ENCODE data around the gene SLAIN1. TPM values are rescaled to one million over a fixed set of nuclear protein-coding genes. Genes with fewer than 3 reads are reported as not detected.
A peak's percentile ranks its signal among the peaks of the same experiment; 100 is the strongest.

The SLAIN1 gene
- total RNA-seq, 1 donor from 2014 or later: 7.4 TPM

DNA sequence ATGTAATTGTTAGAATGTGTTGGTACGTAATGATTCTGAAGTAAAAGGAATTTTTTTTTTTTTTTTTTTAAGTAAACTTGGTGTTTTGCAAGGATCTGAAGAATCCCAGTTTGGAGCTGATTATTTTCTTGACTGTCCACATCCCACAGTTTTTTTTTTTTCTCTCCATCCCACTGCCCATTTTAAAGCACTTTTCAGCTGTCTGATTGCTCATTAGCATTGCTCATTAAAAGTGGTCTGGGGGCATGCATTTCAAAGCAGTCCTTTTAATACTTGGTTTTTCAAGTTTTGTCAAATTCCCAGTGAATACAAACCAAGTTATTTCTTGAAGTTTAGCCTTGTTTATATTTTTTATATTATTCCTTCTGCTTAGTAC is 44.1 kb downstream of the SLAIN1 start:
- TF ChIP-seq, protein P1, sequence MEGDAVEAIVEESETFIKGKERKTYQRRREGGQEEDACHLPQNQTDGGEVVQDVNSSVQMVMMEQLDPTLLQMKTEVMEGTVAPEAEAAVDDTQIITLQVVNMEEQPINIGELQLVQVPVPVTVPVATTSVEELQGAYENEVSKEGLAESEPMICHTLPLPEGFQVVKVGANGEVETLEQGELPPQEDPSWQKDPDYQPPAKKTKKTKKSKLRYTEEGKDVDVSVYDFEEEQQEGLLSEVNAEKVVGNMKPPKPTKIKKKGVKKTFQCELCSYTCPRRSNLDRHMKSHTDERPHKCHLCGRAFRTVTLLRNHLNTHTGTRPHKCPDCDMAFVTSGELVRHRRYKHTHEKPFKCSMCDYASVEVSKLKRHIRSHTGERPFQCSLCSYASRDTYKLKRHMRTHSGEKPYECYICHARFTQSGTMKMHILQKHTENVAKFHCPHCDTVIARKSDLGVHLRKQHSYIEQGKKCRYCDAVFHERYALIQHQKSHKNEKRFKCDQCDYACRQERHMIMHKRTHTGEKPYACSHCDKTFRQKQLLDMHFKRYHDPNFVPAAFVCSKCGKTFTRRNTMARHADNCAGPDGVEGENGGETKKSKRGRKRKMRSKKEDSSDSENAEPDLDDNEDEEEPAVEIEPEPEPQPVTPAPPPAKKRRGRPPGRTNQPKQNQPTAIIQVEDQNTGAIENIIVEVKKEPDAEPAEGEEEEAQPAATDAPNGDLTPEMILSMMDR (IDR thresholded peaks at IDR 0.05; ENCODE audit: unreplicated experiment): no peak
- DNase-seq (ENCODE audit: low spot score): no peak
- no peak overlapping the region for H3K4me3 Mint-ChIP-seq (ENCODE audit: unreplicated experiment)
- H3K27me3 Mint-ChIP-seq (ENCODE audit: unreplicated experiment): no peaks in the 10 kb centered on the region
- no peak overlapping the region for H3K27ac Mint-ChIP-seq (ENCODE audit: unreplicated experiment)
- H3K36me3 Mint-ChIP-seq (ENCODE audit: low read depth, unreplicated experiment): no peaks in the 10 kb centered on the region
- H3K4me1 Mint-ChIP-seq (ENCODE audit: unreplicated experiment): peaks cover 3% of the 10 kb centered on the region
- no peaks in the 10 kb centered on the region for H3K9me3 Mint-ChIP-seq (ENCODE audit: unreplicated experiment)

DNA sequence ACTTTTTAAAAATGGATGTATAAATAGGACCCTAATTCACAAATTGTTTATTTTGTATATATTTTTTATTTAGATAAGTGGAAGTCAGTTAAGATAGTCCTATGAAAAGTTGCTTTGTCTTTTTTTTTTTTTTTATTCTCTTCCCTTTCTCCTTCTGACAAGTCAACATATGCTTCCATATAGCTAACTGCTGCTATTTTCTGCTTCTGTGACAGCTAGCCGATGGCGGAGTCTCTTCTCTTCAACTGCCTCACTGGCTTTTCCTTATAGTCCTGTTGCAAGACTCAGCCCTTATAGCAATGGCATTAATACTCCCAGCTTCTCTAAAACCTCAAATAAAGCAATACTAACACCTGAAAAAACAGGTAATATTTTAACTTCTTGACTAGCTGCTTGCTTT is 45.3 kb downstream of the SLAIN1 start:
- TF ChIP-seq, protein P1 (IDR thresholded peaks at IDR 0.05; ENCODE audit: unreplicated experiment): no peak
- Mint-ChIP-seq H3K4me3 (ENCODE audit: unreplicated experiment) (no peak overlapping the region), H3K9me3 (ENCODE audit: unreplicated experiment) (no peaks in the 10 kb centered on the region), H3K27ac (ENCODE audit: unreplicated experiment) (no peak overlapping the region), H3K27me3 (ENCODE audit: unreplicated experiment) (no peaks in the 10 kb centered on the region), H3K36me3 (ENCODE audit: low read depth, unreplicated experiment) (no peaks in the 10 kb centered on the region), H3K4me1 (ENCODE audit: unreplicated experiment) (peaks cover 3% of the 10 kb centered on the region)
- no peak for DNase-seq (ENCODE audit: low spot score)

DNA sequence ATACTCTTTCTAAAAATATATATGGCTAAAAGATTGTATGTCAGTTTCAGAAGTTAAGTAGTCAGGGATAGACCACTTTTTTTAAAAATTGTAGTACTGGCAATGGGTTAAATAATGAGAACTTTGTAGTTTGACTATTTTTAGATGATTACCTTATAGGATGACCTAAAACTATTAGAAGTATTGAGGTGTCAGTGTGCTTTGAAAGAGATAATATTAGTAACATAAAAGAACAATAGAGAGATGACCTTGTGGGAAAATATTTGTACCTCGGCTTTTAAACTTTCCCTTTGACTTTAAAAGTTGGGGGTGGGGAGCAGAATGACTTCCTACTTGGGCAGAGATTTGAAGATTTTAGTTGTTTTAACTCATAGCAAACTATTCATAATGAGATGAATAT is 48.3 kb downstream of the SLAIN1 start:
- H3K4me1 Mint-ChIP-seq (ENCODE audit: unreplicated experiment): peaks cover 2% of the 10 kb centered on the region
- no peaks in the 10 kb centered on the region for H3K27me3 Mint-ChIP-seq (ENCODE audit: unreplicated experiment)
- no peaks in the 10 kb centered on the region for H3K36me3 Mint-ChIP-seq (ENCODE audit: low read depth, unreplicated experiment)
- H3K27ac Mint-ChIP-seq (ENCODE audit: unreplicated experiment): no peak overlapping the region
- DNase-seq (ENCODE audit: low spot score): no peak
- TF ChIP-seq, protein P1 (IDR thresholded peaks at IDR 0.05; ENCODE audit: unreplicated experiment): no peak
- no peak overlapping the region for H3K4me3 Mint-ChIP-seq (ENCODE audit: unreplicated experiment)
- H3K9me3 Mint-ChIP-seq (ENCODE audit: unreplicated experiment): no peaks in the 10 kb centered on the region

DNA sequence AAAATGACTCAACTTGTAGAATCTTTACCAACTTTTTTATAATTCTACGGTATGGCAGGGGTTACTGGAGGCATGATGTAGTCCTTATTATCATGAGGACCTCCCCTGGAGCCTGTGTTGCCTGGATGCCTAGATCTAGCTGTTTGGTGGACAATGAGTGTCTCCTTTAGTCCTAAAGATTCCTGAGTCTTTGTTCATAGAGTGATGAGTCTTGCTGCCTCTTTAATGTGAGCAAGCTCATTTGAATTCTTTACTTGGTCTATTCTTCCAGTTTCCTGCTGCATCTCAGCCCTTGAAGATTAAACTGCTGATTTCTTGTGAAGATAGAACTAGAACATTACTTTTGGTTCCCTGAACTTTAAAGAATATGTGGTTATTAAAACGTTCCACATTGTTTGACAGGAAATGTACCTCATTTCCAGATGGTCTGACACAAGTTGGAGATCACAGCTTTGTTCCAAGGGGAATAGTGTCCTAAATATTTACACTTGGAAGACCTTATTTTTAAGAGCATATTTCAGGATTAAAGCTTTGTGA is 51.9 kb downstream of the SLAIN1 start:
- H3K36me3 Mint-ChIP-seq (ENCODE audit: low read depth, unreplicated experiment): no peaks in the 10 kb centered on the region
- no peaks in the 10 kb centered on the region for H3K27me3 Mint-ChIP-seq (ENCODE audit: unreplicated experiment)
- no peak overlapping the region for H3K27ac Mint-ChIP-seq (ENCODE audit: unreplicated experiment)
- TF ChIP-seq, protein P1 (IDR thresholded peaks at IDR 0.05; ENCODE audit: unreplicated experiment): no peak
- H3K9me3 Mint-ChIP-seq (ENCODE audit: unreplicated experiment): no peaks in the 10 kb centered on the region
- DNase-seq (ENCODE audit: low spot score): no peak
- no peaks in the 10 kb centered on the region for H3K4me1 Mint-ChIP-seq (ENCODE audit: unreplicated experiment)
- H3K4me3 Mint-ChIP-seq (ENCODE audit: unreplicated experiment): no peak overlapping the region

DNA sequence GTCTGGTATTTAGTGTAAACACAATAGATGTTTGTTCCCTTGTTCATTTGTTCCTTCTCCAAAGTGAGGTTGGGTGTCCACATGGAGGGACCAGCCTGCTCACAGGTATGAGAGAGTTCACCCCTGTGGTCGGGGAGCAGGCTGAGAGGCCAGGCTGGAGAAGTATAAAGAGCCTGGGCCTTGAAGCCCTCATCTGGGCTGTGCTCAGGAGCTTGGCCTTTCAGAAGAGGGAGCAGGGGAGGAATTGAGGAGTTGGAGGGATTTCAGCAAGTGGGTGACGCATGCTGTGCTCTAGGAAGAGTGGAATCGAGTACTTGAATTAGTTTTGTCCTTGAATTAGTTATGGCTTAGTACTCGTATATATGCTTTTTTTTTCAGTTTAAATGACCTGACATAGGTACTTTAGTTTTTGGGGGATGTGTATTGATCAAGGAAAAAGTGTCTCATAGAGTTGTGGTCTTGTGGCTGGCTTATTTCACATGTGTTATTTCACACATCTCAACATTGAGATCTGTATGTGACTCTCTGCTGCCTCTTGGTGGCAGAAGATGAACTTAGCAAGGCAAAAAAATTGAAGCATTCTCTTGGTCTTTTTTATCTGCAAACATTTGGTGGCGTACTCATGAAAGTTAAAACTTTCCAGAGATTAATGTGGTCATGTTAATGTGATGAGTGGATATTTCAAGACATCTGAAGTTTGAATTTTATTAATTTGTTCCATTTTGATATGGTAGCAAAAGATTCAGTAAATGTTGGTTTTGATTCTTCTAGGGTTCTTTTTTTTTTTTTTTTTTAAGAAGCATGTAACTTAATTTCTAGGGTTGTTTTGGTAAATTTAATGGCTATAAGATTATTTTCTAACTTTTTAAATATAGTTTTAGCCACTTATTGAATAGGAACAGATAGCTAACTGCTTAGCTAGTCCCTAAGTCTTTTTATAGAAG is 54.3 kb downstream of the SLAIN1 start:
- Mint-ChIP-seq H3K4me3 (ENCODE audit: unreplicated experiment) (no peak overlapping the region), H3K27me3 (ENCODE audit: unreplicated experiment) (no peaks in the 10 kb centered on the region), H3K36me3 (ENCODE audit: low read depth, unreplicated experiment) (no peaks in the 10 kb centered on the region), H3K27ac (ENCODE audit: unreplicated experiment) (no peak overlapping the region), H3K9me3 (ENCODE audit: unreplicated experiment) (no peaks in the 10 kb centered on the region), H3K4me1 (ENCODE audit: unreplicated experiment) (no peaks in the 10 kb centered on the region)
- TF ChIP-seq, protein P1 (IDR thresholded peaks at IDR 0.05; ENCODE audit: unreplicated experiment): peak; percentile 66
- peak; percentile 42 for DNase-seq (ENCODE audit: low spot score)
